ENCODE measurements around the gene MEIS2.

DNA sequence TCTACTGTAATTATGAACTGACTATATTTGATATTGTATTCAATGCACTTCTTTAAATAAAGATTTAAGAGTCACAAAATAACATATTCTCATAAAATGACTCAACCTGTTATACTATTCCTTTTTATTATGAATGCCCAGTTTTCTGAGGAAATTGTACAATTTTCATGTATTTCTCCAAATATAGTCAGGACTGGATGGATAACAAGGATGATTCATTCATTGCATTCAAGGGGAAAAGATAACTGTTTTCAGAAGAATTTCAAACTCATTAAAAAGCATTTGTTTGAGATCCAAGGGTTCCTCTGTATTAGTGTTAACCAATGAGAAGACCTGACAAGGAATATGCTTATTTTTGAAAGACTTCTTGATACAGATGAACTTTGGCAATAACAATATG, 163.7 kb downstream of the MEIS2 start:
- TF ChIP-seq, protein P1, sequence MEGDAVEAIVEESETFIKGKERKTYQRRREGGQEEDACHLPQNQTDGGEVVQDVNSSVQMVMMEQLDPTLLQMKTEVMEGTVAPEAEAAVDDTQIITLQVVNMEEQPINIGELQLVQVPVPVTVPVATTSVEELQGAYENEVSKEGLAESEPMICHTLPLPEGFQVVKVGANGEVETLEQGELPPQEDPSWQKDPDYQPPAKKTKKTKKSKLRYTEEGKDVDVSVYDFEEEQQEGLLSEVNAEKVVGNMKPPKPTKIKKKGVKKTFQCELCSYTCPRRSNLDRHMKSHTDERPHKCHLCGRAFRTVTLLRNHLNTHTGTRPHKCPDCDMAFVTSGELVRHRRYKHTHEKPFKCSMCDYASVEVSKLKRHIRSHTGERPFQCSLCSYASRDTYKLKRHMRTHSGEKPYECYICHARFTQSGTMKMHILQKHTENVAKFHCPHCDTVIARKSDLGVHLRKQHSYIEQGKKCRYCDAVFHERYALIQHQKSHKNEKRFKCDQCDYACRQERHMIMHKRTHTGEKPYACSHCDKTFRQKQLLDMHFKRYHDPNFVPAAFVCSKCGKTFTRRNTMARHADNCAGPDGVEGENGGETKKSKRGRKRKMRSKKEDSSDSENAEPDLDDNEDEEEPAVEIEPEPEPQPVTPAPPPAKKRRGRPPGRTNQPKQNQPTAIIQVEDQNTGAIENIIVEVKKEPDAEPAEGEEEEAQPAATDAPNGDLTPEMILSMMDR (IDR thresholded peaks at IDR 0.05; ENCODE audit: insufficient read depth, low read depth, low read length): no peak
- TF ChIP-seq EZH2 (IDR thresholded peaks at IDR 0.05; ENCODE audit: insufficient read depth, low read length): no peak

Measured in astrocyte (in vitro differentiated cells and primary cell).